ENCODE measurements around the gene ULK4. TPM values are rescaled to one million over a fixed set of nuclear protein-coding genes. Genes with fewer than 3 reads are reported as not detected.
"Not testable (repeated sequence)": the region's sequence is repeated elsewhere in the genome, so short reads cannot be mapped to it uniquely, and the experiment has no call there.

The ULK4 gene
- total RNA-seq, 2 donors from 2014 or later, result 4.4 to 8.3 TPM

GRCh38 chr3:41888368-41889076 lies 73.4 kb downstream of the ULK4 start:
- H3K9me3 ChIP-seq, result no peaks in the 10 kb centered on the region
- no peak overlapping the region for H3K27ac ChIP-seq
- intact Hi-C loops (cut with DNase I), result loop anchor here (10.0 kb wide), 1 partner anchor 1564 kb away; no protein-coding TSS in a partner anchor
- H3K36me3 ChIP-seq, result no peaks in the 10 kb centered on the region
- TF ChIP-seq, protein P1, sequence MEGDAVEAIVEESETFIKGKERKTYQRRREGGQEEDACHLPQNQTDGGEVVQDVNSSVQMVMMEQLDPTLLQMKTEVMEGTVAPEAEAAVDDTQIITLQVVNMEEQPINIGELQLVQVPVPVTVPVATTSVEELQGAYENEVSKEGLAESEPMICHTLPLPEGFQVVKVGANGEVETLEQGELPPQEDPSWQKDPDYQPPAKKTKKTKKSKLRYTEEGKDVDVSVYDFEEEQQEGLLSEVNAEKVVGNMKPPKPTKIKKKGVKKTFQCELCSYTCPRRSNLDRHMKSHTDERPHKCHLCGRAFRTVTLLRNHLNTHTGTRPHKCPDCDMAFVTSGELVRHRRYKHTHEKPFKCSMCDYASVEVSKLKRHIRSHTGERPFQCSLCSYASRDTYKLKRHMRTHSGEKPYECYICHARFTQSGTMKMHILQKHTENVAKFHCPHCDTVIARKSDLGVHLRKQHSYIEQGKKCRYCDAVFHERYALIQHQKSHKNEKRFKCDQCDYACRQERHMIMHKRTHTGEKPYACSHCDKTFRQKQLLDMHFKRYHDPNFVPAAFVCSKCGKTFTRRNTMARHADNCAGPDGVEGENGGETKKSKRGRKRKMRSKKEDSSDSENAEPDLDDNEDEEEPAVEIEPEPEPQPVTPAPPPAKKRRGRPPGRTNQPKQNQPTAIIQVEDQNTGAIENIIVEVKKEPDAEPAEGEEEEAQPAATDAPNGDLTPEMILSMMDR (IDR thresholded peaks at IDR 0.05), result no peak
- no peak for DNase-seq
- H3K4me3 ChIP-seq, result no peak overlapping the region
- no peaks in the 10 kb centered on the region for H3K4me1 ChIP-seq
- no peaks in the 10 kb centered on the region for H3K27me3 ChIP-seq
- H3K9ac ChIP-seq (ENCODE audit: low read depth in 2 of 2, low read length in 2 of 2), result no peak overlapping the region

DNA sequence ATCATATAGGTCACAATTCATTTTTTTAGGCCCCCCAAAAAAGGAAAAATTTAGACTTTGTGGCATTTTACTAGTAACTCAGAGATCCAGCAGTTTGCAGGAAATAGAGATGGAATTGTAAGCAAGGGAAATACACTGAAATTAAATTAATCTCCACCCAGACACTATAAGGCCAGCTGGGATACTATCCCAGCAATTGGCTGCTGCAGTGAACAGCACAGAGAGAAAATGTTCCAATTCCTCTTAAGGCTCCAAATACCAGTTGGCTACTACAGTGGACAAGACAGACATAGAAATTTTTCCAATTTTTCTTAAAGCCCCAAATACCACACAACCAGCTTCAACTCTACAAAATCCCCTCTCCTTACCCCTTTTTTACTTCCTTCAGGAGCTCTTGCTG lies 78.9 kb downstream of the ULK4 start:
- DNase-seq, result no peak
- intact Hi-C loops (cut with DNase I), result loop anchor here (10.0 kb wide), 1 partner anchor 1558 kb away; no protein-coding TSS in a partner anchor

DNA sequence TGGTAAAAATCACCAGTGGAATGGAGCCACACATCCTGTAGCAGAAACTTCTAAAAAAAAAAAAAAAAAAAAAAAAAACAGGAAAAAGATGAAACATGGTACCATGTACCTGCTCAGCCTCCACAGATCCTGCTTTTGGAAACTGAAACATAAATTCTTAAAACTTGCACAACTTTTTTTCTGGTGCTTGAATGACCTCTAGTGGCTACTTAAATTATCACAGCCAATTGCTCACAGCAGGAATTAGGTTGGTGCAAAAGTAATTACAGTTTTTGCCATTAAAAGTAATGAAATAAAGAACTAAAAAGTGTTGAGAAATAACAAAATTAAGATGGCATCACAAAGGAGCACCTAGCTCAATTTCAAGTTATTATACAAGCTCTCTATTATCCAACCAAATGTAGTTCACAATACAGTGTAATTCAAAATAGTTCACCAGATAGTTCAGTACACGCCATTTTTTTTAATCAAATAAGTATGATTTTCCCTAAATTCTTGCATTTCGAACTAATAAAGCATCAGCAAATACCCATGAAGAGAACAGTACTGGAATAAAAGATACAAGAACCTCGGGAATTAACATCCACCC lies 80.6 kb downstream of the ULK4 start:
- H3K9ac ChIP-seq (ENCODE audit: low read depth in 2 of 2, low read length in 2 of 2), result no peak overlapping the region
- no peaks in the 10 kb centered on the region for H3K4me1 ChIP-seq
- H3K36me3 ChIP-seq, result no peaks in the 10 kb centered on the region
- H3K9me3 ChIP-seq, result no peaks in the 10 kb centered on the region
- TF ChIP-seq, protein P1 (IDR thresholded peaks at IDR 0.05), result peak; percentile 71
- intact Hi-C loops (cut with DNase I), result loop anchor here (2.0 to 10.0 kb wide), 2 partner anchors 1299 to 1557 kb away; no protein-coding TSS in a partner anchor
- no peak overlapping the region for H3K27ac ChIP-seq
- no peak overlapping the region for H3K4me3 ChIP-seq
- DNase-seq, result no peak
- no peaks in the 10 kb centered on the region for H3K27me3 ChIP-seq

More for the DNA sequence above, 78.9 kb downstream of the ULK4 start:
- Histone ChIP-seq H3K27ac (no peak overlapping the region), H3K9me3 (no peaks in the 10 kb centered on the region), H3K9ac (ENCODE audit: low read depth in 2 of 2, low read length in 2 of 2) (no peak overlapping the region), H3K36me3 (no peaks in the 10 kb centered on the region), H3K27me3 (no peaks in the 10 kb centered on the region), H3K4me3 (no peak overlapping the region), H3K4me1 (no peaks in the 10 kb centered on the region)
- TF ChIP-seq, protein P1 (IDR thresholded peaks at IDR 0.05), result no peak

DNA sequence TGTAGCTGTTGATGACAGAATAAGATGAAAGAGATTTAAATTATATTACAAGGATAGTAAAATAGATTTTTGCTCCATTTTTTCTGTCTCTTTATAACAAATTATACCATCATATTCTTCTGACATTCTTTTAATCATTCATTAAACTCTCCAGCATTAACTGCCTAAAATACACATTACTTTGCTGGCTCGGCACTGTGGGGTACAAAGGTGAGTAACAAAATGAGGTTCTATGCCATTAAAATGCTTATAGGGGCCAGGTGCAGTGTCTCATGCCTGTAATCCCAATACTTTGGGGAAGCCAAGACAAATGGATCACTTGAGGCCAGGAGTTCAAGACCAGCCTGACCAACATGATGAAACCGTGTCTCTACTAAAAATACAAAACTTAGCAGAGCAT lies 81.5 kb downstream of the ULK4 start:
- TF ChIP-seq, protein P1 (IDR thresholded peaks at IDR 0.05), result no peak
- no peak for DNase-seq
- Histone ChIP-seq H3K4me1 (no peaks in the 10 kb centered on the region), H3K9me3 (no peaks in the 10 kb centered on the region), H3K4me3 (no peak overlapping the region), H3K9ac (ENCODE audit: low read depth in 2 of 2, low read length in 2 of 2) (no peak overlapping the region), H3K27me3 (no peaks in the 10 kb centered on the region), H3K27ac (no peak overlapping the region), H3K36me3 (no peaks in the 10 kb centered on the region)
- intact Hi-C loops (cut with DNase I), result loop anchor here (2.0 to 10.0 kb wide), 2 partner anchors 1298 to 1556 kb away; no protein-coding TSS in a partner anchor

DNA sequence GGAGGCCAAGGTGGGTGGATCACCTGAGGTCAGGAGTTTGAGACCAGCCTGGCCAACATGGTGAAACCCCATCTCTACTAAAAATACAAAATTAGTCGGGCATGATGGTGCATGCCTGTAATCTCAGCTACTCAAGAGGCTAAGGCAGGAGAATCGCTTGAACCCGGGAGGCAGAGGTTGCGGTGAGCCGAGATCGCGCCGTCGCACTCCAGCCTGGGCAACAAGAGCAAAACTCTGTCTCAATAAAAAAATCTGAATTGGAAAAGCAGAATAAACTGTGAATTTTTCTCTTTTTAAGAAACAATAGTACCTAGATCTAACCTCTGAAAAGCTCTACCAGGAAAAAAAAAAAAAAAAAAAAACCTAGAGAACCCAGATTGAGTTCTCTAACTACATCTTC lies 84.2 kb downstream of the ULK4 start:
- H3K9me3 ChIP-seq; intact Hi-C loops (cut with DNase I): not testable (repeated sequence)

GRCh38 chr3:41874022-41874421 lies 87.9 kb downstream of the ULK4 start:
- Histone ChIP-seq H3K4me1 (no peaks in the 10 kb centered on the region), H3K9ac (ENCODE audit: low read depth in 2 of 2, low read length in 2 of 2) (no peak overlapping the region), H3K36me3 (no peaks in the 10 kb centered on the region), H3K9me3 (no peaks in the 10 kb centered on the region), H3K4me3 (no peak overlapping the region), H3K27ac (no peak overlapping the region), H3K27me3 (no peaks in the 10 kb centered on the region)
- intact Hi-C loops (cut with DNase I), result no loop called here
- DNase-seq, result no peak
- TF ChIP-seq, protein P1 (IDR thresholded peaks at IDR 0.05), result no peak

More for the DNA sequence above, 84.2 kb downstream of the ULK4 start:
- H3K9ac ChIP-seq (ENCODE audit: low read depth in 2 of 2, low read length in 2 of 2); DNase-seq; H3K4me3 ChIP-seq; H3K4me1 ChIP-seq; H3K27me3 ChIP-seq; H3K36me3 ChIP-seq; H3K27ac ChIP-seq: not testable (repeated sequence)
